C4-2B (cell line): ENCODE measurements around the gene SSBP3.

Experiments
- CTCF ChIP-seq: fragments of 450-650 bp; conservative IDR thresholded peaks from 2 replicates; pipeline ENCODE4 v1.5.1; 2017; ENCODE audit warnings: mild to moderate bottlenecking
- ZFX ChIP-seq: fragments of 450-650 bp; IDR thresholded peaks from 2 replicates; pipeline ENCODE4 v1.6.1; 2017

- TF ChIP-seq CTCF (no peak), ZFX (no peak)
Observed at GRCh38 chr1:54219688-54220003, 186.5 kb downstream of the SSBP3 start.
